DOHH2 (cell line): Measurements from ENCODE around the gene ZNF536.

Experiments used
- CTCF ChIP-seq: fragments of 200-600 bp; sonication (generic); IDR thresholded peaks from one replicate; pipeline ENCODE4 v1.5.1; 2014; ENCODE audit warnings: antibody characterized with exemption, mild to moderate bottlenecking, low read depth, low read length; ENCODE audit not compliant: poor library complexity, severe bottlenecking
- EZH2phosphoT487 ChIP-seq: fragments of 200-600 bp; sonication (generic); IDR thresholded peaks from 2 replicates; pipeline ENCODE4 v1.6.1; 2017; ENCODE audit warnings: borderline replicate concordance, mild to moderate bottlenecking, antibody characterized with exemption, low read length, moderate library complexity, mixed read lengths

GRCh38 chr19:30388819-30389218 lies 16.6 kb downstream of the ZNF536 start:
- TF ChIP-seq CTCF (no peak), EZH2phosphoT487 (no peak)
